Caco-2 (cell line): ENCODE results near the gene BDKRB2. TPM values are rescaled to one million over a fixed set of nuclear protein-coding genes. Genes with fewer than 3 reads are reported as not detected.

Experiments used
- BruUV-seq: library from RNA; stranded (reverse); fragments of 400-500 nt; replicated peaks from 2 replicates; lab custom pipeline; 2021; lab: Mats Ljungman, UMichigan
- CTCF ChIA-PET: fragments of 300-600 bp; sonication (Branson Sonifier 250); formaldehyde crosslinking; loops from one replicate; lab custom pipeline; 2022; ENCODE audit warnings: antibody characterized with exemption; lab: Charles Lee
- POLR2A ChIA-PET: fragments of 300-600 bp; sonication (Branson Sonifier 250); formaldehyde crosslinking; loops from one replicate; lab custom pipeline; 2022; ENCODE audit warnings: antibody characterized with exemption; lab: Charles Lee
- DNase-seq, 2 experiments: peaks; one replicate each; pipeline versions ENCODE4 v3.0.0 to v3.0.0-alpha.2; 2020 to 2022
- H3K27me3 ChIP-seq: replicated peaks from 2 replicates; pipeline ENCODE4 v1.6.0; 2011; ENCODE audit warnings: low read length; ENCODE audit not compliant: control insufficient read depth, insufficient read depth
- H3K36me3 ChIP-seq: 2 replicates; pipeline ENCODE4 v1.5.1; 2011; ENCODE audit warnings: low read length; ENCODE audit not compliant: control insufficient read depth, insufficient read depth
- H3K4me1 ChIP-seq: fragments of 250-450 bp; sonication (Bioruptor Pico); 2 replicates; pipeline ENCODE4 v1.5.1; 2020; ENCODE audit warnings: mild to moderate bottlenecking
- H3K4me3 ChIP-seq: 2 replicates; pipeline ENCODE4 v1.5.1; 2011; ENCODE audit warnings: low read depth, mild to moderate bottlenecking, control low read depth, low read length
- H3K9me3 ChIP-seq: fragments of 250-450 bp; sonication (Bioruptor Pico); 2 replicates; pipeline ENCODE4 v1.5.1; 2020; ENCODE audit warnings: mild to moderate bottlenecking, moderate library complexity
- H3K27ac Mint-ChIP-seq: one replicate; pipeline ENCODE4 v1.8.0; 2022; ENCODE audit warnings: mixed read lengths; ENCODE audit not compliant: unreplicated experiment
- H3K27me3 Mint-ChIP-seq: one replicate; pipeline ENCODE4 v1.8.0; 2022; ENCODE audit warnings: mixed read lengths; ENCODE audit not compliant: insufficient read depth, unreplicated experiment
- H3K36me3 Mint-ChIP-seq: one replicate; pipeline ENCODE4 v1.8.0; 2022; ENCODE audit warnings: mild to moderate bottlenecking, mixed read lengths; ENCODE audit not compliant: insufficient read depth, unreplicated experiment
- H3K4me1 Mint-ChIP-seq: one replicate; pipeline ENCODE4 v1.8.0; 2022; ENCODE audit warnings: low read depth, mixed read lengths; ENCODE audit not compliant: unreplicated experiment
- H3K4me3 Mint-ChIP-seq: one replicate; pipeline ENCODE4 v1.8.0; 2022; ENCODE audit warnings: mild to moderate bottlenecking, moderate library complexity, mixed read lengths; ENCODE audit not compliant: unreplicated experiment
- H3K9me3 Mint-ChIP-seq: one replicate; pipeline ENCODE4 v1.8.0; 2022; ENCODE audit warnings: mixed read lengths; ENCODE audit not compliant: unreplicated experiment
- intact Hi-C: fragments of 100-400 bp; cut with micrococcal nuclease; formaldehyde crosslinking; loops from one replicate; pipeline ENCODE4 v1.10.0; 2022; ENCODE audit not compliant: unreplicated experiment
- total RNA-seq: library from RNA; stranded (reverse); gene quantifications from 2 replicates; pipeline ENCODE4 v1.2.3, GENCODE V29; 2022
- TF ChIP-seq, protein P1 (sequence below), 2 experiments: fragments of 200-600 bp in 1 of 2; IDR thresholded peaks; 1 replicate in 1 of 2; 2 replicates in 1 of 2; pipeline versions ENCODE4 v1.5.1 to v1.8.0; 2011 to 2022; ENCODE audit warnings: antibody characterized with exemption in 1 of 2, control low read depth in 1 of 2, inconsistent platforms in 1 of 2, low read depth in 1 of 2, low read length in 1 of 2, mild to moderate bottlenecking in 1 of 2, moderate library complexity in 1 of 2; ENCODE audit not compliant: insufficient read depth in 1 of 2, severe bottlenecking in 1 of 2, unreplicated experiment in 1 of 2

The BDKRB2 gene
- total RNA-seq, 1 experiment from 2014 or later = 2.0 TPM

DNA sequence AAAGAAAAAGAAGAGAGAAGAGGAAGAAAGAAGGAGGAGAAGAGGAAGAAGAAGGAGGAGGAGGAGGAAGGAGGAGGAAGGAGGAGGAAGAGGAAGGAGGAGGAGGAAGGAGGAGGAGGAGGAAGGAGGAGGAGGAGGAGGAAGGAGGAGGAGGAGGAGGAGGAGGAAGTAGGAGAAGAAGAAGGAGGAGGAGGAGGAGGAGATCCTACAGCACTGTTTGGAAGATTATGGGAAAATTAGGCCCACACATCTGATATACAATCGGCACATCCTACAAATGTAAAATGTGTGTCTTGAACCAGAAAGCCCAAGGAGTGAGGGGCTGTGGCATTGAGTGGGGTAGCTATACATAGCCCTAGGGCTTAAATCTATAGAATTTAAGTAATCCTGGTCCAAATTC, 12.0 kb downstream of the BDKRB2 start:
- no TSS peak for BruUV-seq
- no peaks in the 10 kb centered on the region for H3K36me3 Mint-ChIP-seq
- intact Hi-C loops = no loop called here
- peaks cover 12% of the 10 kb centered on the region for H3K9me3 Mint-ChIP-seq
- no peaks in the 10 kb centered on the region for H3K27me3 Mint-ChIP-seq
- ChIA-PET POLR2A (no interaction called here), CTCF (no interaction called here)
- Histone ChIP-seq H3K4me3 (no peak overlapping the region), H3K36me3 (no peaks in the 10 kb centered on the region), H3K4me1 (no peaks in the 10 kb centered on the region), H3K27me3 (no peaks in the 10 kb centered on the region), H3K9me3 (no peaks in the 10 kb centered on the region)
- H3K4me1 Mint-ChIP-seq = no peaks in the 10 kb centered on the region
- no peak for DNase-seq
- TF ChIP-seq, protein P1, sequence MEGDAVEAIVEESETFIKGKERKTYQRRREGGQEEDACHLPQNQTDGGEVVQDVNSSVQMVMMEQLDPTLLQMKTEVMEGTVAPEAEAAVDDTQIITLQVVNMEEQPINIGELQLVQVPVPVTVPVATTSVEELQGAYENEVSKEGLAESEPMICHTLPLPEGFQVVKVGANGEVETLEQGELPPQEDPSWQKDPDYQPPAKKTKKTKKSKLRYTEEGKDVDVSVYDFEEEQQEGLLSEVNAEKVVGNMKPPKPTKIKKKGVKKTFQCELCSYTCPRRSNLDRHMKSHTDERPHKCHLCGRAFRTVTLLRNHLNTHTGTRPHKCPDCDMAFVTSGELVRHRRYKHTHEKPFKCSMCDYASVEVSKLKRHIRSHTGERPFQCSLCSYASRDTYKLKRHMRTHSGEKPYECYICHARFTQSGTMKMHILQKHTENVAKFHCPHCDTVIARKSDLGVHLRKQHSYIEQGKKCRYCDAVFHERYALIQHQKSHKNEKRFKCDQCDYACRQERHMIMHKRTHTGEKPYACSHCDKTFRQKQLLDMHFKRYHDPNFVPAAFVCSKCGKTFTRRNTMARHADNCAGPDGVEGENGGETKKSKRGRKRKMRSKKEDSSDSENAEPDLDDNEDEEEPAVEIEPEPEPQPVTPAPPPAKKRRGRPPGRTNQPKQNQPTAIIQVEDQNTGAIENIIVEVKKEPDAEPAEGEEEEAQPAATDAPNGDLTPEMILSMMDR (IDR thresholded peaks at IDR 0.05; ENCODE audit: insufficient read depth in 1 of 2, low read depth in 1 of 2, low read length in 1 of 2, severe bottlenecking in 1 of 2, unreplicated experiment in 1 of 2) = no peak
- H3K27ac Mint-ChIP-seq = no peak overlapping the region
- no peak overlapping the region for H3K4me3 Mint-ChIP-seq

DNA sequence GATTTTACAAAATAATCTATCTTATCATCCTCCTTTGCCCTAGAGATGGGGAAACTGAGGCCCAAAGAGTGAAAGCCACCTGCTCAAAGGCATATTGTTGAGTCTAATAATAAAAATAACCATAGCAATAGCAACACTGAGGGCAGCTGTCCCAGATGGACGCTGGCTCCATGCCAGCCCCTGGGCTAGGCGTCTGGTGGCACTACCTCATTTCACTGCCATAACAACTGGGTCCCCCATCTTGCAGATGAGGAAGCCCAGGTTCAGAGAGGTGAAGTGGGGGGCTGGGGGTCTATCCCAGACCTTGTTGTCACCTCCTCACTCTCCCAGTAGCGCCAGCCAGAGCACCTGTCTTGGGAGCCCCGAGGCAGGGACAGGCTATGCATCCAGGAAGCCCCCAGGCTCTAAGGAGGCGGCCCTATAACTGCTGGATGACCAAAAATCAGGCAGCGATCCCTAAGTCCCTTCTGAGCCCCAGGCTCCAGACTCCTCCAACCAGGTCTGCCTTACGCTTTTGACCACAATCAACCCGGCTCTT, 12.8 kb downstream of the BDKRB2 start:
- Mint-ChIP-seq H3K9me3 (peaks cover 6% of the 10 kb centered on the region), H3K36me3 (no peaks in the 10 kb centered on the region), H3K4me3 (no peak overlapping the region), H3K27me3 (no peaks in the 10 kb centered on the region), H3K27ac (no peak overlapping the region), H3K4me1 (no peaks in the 10 kb centered on the region)
- DNase-seq = no peak
- intact Hi-C loops = no loop called here
- Histone ChIP-seq H3K4me1 (no peaks in the 10 kb centered on the region), H3K36me3 (no peaks in the 10 kb centered on the region), H3K27me3 (no peaks in the 10 kb centered on the region), H3K9me3 (no peaks in the 10 kb centered on the region), H3K4me3 (no peak overlapping the region)
- no TSS peak for BruUV-seq
- TF ChIP-seq, protein P1 (IDR thresholded peaks at IDR 0.05; ENCODE audit: insufficient read depth in 1 of 2, low read depth in 1 of 2, low read length in 1 of 2, severe bottlenecking in 1 of 2, unreplicated experiment in 1 of 2) = no peak
- ChIA-PET POLR2A (no interaction called here), CTCF (no interaction called here)

DNA sequence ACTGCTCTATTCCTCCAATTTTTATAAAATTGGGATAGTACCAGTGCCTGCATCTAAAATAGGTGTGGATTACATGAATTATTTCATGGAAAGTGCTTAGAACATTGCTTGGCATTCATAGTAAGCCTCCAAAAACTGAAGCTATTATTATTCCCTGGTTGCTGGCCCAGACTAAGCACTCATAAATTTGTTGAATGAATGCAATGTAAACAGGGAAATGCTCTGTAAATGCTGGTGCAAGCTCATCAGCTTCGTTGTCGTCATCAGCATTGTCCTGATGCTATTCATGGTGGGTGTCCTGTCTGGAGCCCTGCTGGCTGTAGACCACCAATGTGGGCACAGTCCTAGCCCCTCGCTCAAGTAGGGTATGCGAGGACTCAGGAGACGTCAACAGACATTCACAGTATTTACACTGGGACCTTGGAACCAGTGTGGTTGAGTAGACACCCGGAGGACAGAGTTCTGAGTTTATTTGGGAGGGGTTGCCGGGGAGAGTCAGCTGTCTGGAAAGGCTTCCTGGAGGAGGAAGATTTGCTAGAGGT, 16.5 kb downstream of the BDKRB2 start:
- Mint-ChIP-seq H3K27me3 (no peaks in the 10 kb centered on the region), H3K36me3 (no peaks in the 10 kb centered on the region)

More for the DNA sequence above, 16.5 kb downstream of the BDKRB2 start:
- DNase-seq = no peak
- Histone ChIP-seq H3K36me3 (no peaks in the 10 kb centered on the region), H3K27me3 (no peaks in the 10 kb centered on the region), H3K4me3 (no peak overlapping the region), H3K4me1 (peaks cover 16% of the 10 kb centered on the region), H3K9me3 (no peaks in the 10 kb centered on the region)
- ChIA-PET CTCF (no interaction called here), POLR2A (no interaction called here)
- TF ChIP-seq, protein P1 (IDR thresholded peaks at IDR 0.05; ENCODE audit: insufficient read depth in 1 of 2, low read depth in 1 of 2, low read length in 1 of 2, severe bottlenecking in 1 of 2, unreplicated experiment in 1 of 2) = no peak
- no TSS peak for BruUV-seq
- no peak overlapping the region for H3K27ac Mint-ChIP-seq
- no peaks in the 10 kb centered on the region for H3K9me3 Mint-ChIP-seq
- H3K4me3 Mint-ChIP-seq = no peak overlapping the region
- peaks cover 5% of the 10 kb centered on the region for H3K4me1 Mint-ChIP-seq
- intact Hi-C loops = no loop called here
